ENCODE results near the gene SENP3.

DNA sequence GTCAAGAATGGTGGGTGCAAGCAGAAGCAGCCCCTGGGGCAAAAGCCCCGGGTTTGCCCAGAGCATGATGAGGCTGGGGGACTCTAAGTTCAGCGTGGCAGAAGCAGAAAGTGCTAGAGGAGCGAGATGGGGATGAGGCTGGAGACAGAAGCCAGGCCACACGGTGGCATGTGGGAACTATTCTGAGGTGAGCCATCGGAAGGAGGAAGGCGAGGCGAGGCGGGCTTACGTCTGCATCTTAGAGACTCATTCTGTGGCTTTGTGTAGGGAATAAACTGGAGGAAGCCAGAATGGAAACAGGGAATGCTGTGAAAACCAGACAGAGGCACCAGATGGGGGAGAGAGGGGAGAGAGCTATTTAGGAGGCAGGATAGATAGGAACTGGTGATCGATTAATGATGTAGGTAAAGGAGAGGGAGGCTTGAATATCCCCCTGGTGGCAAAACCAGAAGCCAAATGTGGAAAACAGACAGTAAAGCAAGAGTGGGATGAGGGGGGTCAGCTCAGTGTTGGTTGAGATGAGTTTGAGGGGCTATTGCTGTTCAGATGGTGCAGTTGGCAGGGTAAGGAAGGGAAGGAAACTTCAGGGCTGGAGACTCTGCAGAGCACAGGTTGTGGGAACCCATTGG, 6.3 kb upstream of the SENP3 start:
- TF ChIP-seq MXI1 (IDR thresholded peaks at IDR 0.05; ENCODE audit: borderline replicate concordance, low read depth, low read length), result no peak
- no peak for TF ChIP-seq CCDC6 (CRISPR knock-in tag; IDR thresholded peaks at IDR 0.05)
- TF ChIP-seq, protein P1, sequence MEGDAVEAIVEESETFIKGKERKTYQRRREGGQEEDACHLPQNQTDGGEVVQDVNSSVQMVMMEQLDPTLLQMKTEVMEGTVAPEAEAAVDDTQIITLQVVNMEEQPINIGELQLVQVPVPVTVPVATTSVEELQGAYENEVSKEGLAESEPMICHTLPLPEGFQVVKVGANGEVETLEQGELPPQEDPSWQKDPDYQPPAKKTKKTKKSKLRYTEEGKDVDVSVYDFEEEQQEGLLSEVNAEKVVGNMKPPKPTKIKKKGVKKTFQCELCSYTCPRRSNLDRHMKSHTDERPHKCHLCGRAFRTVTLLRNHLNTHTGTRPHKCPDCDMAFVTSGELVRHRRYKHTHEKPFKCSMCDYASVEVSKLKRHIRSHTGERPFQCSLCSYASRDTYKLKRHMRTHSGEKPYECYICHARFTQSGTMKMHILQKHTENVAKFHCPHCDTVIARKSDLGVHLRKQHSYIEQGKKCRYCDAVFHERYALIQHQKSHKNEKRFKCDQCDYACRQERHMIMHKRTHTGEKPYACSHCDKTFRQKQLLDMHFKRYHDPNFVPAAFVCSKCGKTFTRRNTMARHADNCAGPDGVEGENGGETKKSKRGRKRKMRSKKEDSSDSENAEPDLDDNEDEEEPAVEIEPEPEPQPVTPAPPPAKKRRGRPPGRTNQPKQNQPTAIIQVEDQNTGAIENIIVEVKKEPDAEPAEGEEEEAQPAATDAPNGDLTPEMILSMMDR (CRISPR knock-in tag; IDR thresholded peaks at IDR 0.05), result no peak
- no peak for TF ChIP-seq SOX6 (IDR thresholded peaks at IDR 0.05)
- TF ChIP-seq SOX6 (CRISPR knock-in tag; IDR thresholded peaks at IDR 0.05), result no peak
- TF ChIP-seq NR2C2 (CRISPR knock-in tag; IDR thresholded peaks at IDR 0.05; ENCODE audit: borderline replicate concordance), result no peak
- no peak for TF ChIP-seq ZNF883 (CRISPR knock-in tag; IDR thresholded peaks at IDR 0.05; ENCODE audit: not compliant biosample characterization)
- no peak for TF ChIP-seq POLR2A (IDR thresholded peaks at IDR 0.05; ENCODE audit: insufficient read depth in 1 of 2, low read depth in 2 of 2, low read length in 2 of 2)
- TF ChIP-seq RAD21 (CRISPR knock-in tag; IDR thresholded peaks at IDR 0.05), result no peak
- no peak for TF ChIP-seq SMAD9 (CRISPR knock-in tag; IDR thresholded peaks at IDR 0.05)
- TF ChIP-seq EP300 (IDR thresholded peaks at IDR 0.05; ENCODE audit: low read depth in 2 of 2, low read length in 2 of 2), result no peak
- no peak for TF ChIP-seq EP300 (CRISPR knock-in tag; IDR thresholded peaks at IDR 0.05; ENCODE audit: borderline replicate concordance)
- no peak for TF ChIP-seq ZNF121 (CRISPR knock-in tag; IDR thresholded peaks at IDR 0.05)
- TF ChIP-seq, protein P2, sequence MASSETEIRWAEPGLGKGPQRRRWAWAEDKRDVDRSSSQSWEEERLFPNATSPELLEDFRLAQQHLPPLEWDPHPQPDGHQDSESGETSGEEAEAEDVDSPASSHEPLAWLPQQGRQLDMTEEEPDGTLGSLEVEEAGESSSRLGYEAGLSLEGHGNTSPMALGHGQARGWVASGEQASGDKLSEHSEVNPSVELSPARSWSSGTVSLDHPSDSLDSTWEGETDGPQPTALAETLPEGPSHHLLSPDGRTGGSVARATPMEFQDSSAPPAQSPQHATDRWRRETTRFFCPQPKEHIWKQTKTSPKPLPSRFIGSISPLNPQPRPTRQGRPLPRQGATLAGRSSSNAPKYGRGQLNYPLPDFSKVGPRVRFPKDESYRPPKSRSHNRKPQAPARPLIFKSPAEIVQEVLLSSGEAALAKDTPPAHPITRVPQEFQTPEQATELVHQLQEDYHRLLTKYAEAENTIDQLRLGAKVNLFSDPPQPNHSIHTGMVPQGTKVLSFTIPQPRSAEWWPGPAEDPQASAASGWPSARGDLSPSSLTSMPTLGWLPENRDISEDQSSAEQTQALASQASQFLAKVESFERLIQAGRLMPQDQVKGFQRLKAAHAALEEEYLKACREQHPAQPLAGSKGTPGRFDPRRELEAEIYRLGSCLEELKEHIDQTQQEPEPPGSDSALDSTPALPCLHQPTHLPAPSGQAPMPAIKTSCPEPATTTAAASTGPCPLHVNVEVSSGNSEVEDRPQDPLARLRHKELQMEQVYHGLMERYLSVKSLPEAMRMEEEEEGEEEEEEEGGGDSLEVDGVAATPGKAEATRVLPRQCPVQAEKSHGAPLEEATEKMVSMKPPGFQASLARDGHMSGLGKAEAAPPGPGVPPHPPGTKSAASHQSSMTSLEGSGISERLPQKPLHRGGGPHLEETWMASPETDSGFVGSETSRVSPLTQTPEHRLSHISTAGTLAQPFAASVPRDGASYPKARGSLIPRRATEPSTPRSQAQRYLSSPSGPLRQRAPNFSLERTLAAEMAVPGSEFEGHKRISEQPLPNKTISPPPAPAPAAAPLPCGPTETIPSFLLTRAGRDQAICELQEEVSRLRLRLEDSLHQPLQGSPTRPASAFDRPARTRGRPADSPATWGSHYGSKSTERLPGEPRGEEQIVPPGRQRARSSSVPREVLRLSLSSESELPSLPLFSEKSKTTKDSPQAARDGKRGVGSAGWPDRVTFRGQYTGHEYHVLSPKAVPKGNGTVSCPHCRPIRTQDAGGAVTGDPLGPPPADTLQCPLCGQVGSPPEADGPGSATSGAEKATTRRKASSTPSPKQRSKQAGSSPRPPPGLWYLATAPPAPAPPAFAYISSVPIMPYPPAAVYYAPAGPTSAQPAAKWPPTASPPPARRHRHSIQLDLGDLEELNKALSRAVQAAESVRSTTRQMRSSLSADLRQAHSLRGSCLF (CRISPR knock-in tag; IDR thresholded peaks at IDR 0.05; ENCODE audit: borderline replicate concordance), result no peak
- no peak for TF ChIP-seq SKI (IDR thresholded peaks at IDR 0.05; ENCODE audit: partially characterized antibody)
